DOHH2 (cell line): ENCODE data around the gene OCA2.

Source experiments
- CTCF ChIP-seq: fragments of 200-600 bp; sonication (generic); IDR thresholded peaks from one replicate; pipeline ENCODE4 v1.5.1; 2014; ENCODE audit warnings: antibody characterized with exemption, mild to moderate bottlenecking, low read depth, low read length; ENCODE audit not compliant: poor library complexity, severe bottlenecking
- EZH2phosphoT487 ChIP-seq: fragments of 200-600 bp; sonication (generic); IDR thresholded peaks from 2 replicates; pipeline ENCODE4 v1.6.1; 2017; ENCODE audit warnings: borderline replicate concordance, mild to moderate bottlenecking, antibody characterized with exemption, low read length, moderate library complexity, mixed read lengths

GRCh38 chr15:28098766-28099554, at the start of gene OCA2:
- TF ChIP-seq CTCF (peak; percentile 38), EZH2phosphoT487 (peak; percentile 33; the same call in 1 of the 2 replicates)
